Karpas-422 (cell line): ENCODE data around the gene ACIN1. TPM values are rescaled to one million over a fixed set of nuclear protein-coding genes. Genes with fewer than 3 reads are reported as not detected.
"Not testable (repeated sequence)": the region's sequence is repeated elsewhere in the genome, so short reads cannot be mapped to it uniquely, and the experiment has no call there.

Experiments used
- DNase-seq: peaks from one replicate; pipeline ENCODE4 v3.0.0-alpha.2; 2015
- H2AFZ ChIP-seq: fragments of 200-600 bp; sonication (generic); 2 replicates; pipeline ENCODE4 v1.6.1; 2014; ENCODE audit warnings: antibody characterized with exemption, low read length, mixed read lengths
- H3K27ac ChIP-seq: fragments of 200-600 bp; sonication (generic); 2 replicates; pipeline ENCODE4 v1.5.1; 2014; ENCODE audit warnings: mild to moderate bottlenecking, low read length, moderate library complexity
- H3K27me3 ChIP-seq: fragments of 200-600 bp; sonication (generic); 2 replicates; pipeline ENCODE4 v1.6.1; 2014; ENCODE audit warnings: low read length, mixed read lengths
- H3K36me3 ChIP-seq: fragments of 200-600 bp; sonication (generic); 2 replicates; pipeline ENCODE4 v1.6.1; 2014; ENCODE audit warnings: low read length, mixed read lengths; ENCODE audit not compliant: insufficient read depth
- H3K4me1 ChIP-seq: fragments of 200-600 bp; sonication (generic); 2 replicates; pipeline ENCODE4 v1.6.1; 2014; ENCODE audit warnings: mild to moderate bottlenecking, low read length, mixed read lengths
- H3K4me2 ChIP-seq: fragments of 200-600 bp; sonication (generic); 2 replicates; pipeline ENCODE4 v1.6.1; 2014; ENCODE audit warnings: low read length, low read depth, mild to moderate bottlenecking; ENCODE audit not compliant: poor library complexity, severe bottlenecking
- H3K4me3 ChIP-seq: fragments of 200-600 bp; sonication (generic); 2 replicates; pipeline ENCODE4 v1.5.1; 2014; ENCODE audit warnings: mild to moderate bottlenecking, antibody characterized with exemption, low read length, mixed read lengths
- H3K79me2 ChIP-seq: fragments of 200-600 bp; sonication (generic); 2 replicates; pipeline ENCODE4 v1.6.1; 2014; ENCODE audit warnings: mild to moderate bottlenecking, low read length, mixed read lengths
- H3K9ac ChIP-seq: fragments of 200-600 bp; sonication (generic); 2 replicates; pipeline ENCODE4 v1.6.0; 2014; ENCODE audit warnings: low read length
- H3K9me2 ChIP-seq: fragments of 200-600 bp; sonication (generic), shearing (Covaris generic); replicated peaks from 2 replicates; pipeline ENCODE4 v1.6.0; 2014; ENCODE audit warnings: mild to moderate bottlenecking, low read length, moderate library complexity; ENCODE audit not compliant: insufficient read depth
- H3K9me3 ChIP-seq: fragments of 300-700, 200-600 bp; sonication (generic); 2 replicates; pipeline ENCODE4 v1.6.1; 2014; ENCODE audit warnings: low read length, mixed read lengths
- H4K20me1 ChIP-seq: fragments of 200-600 bp; sonication (generic); 2 replicates; pipeline ENCODE4 v1.6.1; 2014; ENCODE audit warnings: mild to moderate bottlenecking, antibody characterized with exemption, low read length, low read depth; ENCODE audit not compliant: insufficient read depth
- total RNA-seq: library from RNA; depleted of rRNA; stranded (reverse); fragments of >200 nt; shearing (Covaris generic); gene quantifications from 2 replicates; pipeline ENCODE4 v1.2.3, GENCODE V29; 2014; ENCODE audit warnings: low replicate concordance

ACIN1 gene
- total RNA-seq, 1 experiment from 2014 or later, result 125 TPM

GRCh38 chr14:23113431-23114119 lies 18.6 kb upstream of the ACIN1 start:
- no peak for DNase-seq
- no peaks in the 10 kb centered on the region for H3K9me3 ChIP-seq
- H2AFZ ChIP-seq, result no peak overlapping the region
- no peak overlapping the region for H3K27ac ChIP-seq
- no peaks in the 10 kb centered on the region for H3K9me2 ChIP-seq
- H3K36me3 ChIP-seq, result no peaks in the 10 kb centered on the region
- no peak overlapping the region for H3K4me2 ChIP-seq
- H4K20me1 ChIP-seq, result no peaks in the 10 kb centered on the region
- no peak overlapping the region for H3K9ac ChIP-seq
- peaks cover 8% of the 10 kb centered on the region for H3K4me1 ChIP-seq
- H3K79me2 ChIP-seq, result no peaks in the 10 kb centered on the region
- H3K4me3 ChIP-seq, result no peak overlapping the region
- no peaks in the 10 kb centered on the region for H3K27me3 ChIP-seq

GRCh38 chr14:23112359-23113178 lies 17.6 kb upstream of the ACIN1 start:
- H3K27me3 ChIP-seq, result no peaks in the 10 kb centered on the region
- H3K79me2 ChIP-seq, result no peaks in the 10 kb centered on the region
- no peaks in the 10 kb centered on the region for H3K36me3 ChIP-seq
- H3K9me2 ChIP-seq, result no peaks in the 10 kb centered on the region
- H3K27ac ChIP-seq, result no peak overlapping the region
- no peaks in the 10 kb centered on the region for H4K20me1 ChIP-seq
- no peak for DNase-seq
- H3K4me2 ChIP-seq, result no peak overlapping the region
- H2AFZ ChIP-seq, result no peak overlapping the region
- no peaks in the 10 kb centered on the region for H3K9me3 ChIP-seq
- peaks cover 8% of the 10 kb centered on the region for H3K4me1 ChIP-seq
- no peak overlapping the region for H3K4me3 ChIP-seq
- H3K9ac ChIP-seq, result no peak overlapping the region

- H3K79me2 ChIP-seq, result no peaks in the 10 kb centered on the region
- no peaks in the 10 kb centered on the region for H3K36me3 ChIP-seq
Measured at GRCh38 chr14:23110579-23111365, 15.8 kb upstream of the ACIN1 start.

GRCh38 chr14:23109769-23110168 lies 14.8 kb upstream of the ACIN1 start:
- Histone ChIP-seq H4K20me1 (no peaks in the 10 kb centered on the region), H3K9me3 (no peaks in the 10 kb centered on the region), H3K4me1 (peaks cover 4% of the 10 kb centered on the region; the same call in 1 of the 2 replicates), H3K27me3 (no peaks in the 10 kb centered on the region), H2AFZ (no peak overlapping the region), H3K9me2 (no peaks in the 10 kb centered on the region), H3K4me3 (no peak overlapping the region), H3K4me2 (no peak overlapping the region), H3K27ac (no peak overlapping the region), H3K9ac (no peak overlapping the region), H3K79me2 (no peaks in the 10 kb centered on the region), H3K36me3 (no peaks in the 10 kb centered on the region)
- DNase-seq, result no peak

More at GRCh38 chr14:23110579-23111365, 15.8 kb upstream of the ACIN1 start:
- H3K4me1 ChIP-seq, result peaks cover 8% of the 10 kb centered on the region
- H3K27me3 ChIP-seq, result no peaks in the 10 kb centered on the region
- H3K9me2 ChIP-seq, result no peaks in the 10 kb centered on the region
- H3K27ac ChIP-seq, result no peak overlapping the region
- no peaks in the 10 kb centered on the region for H3K9me3 ChIP-seq
- H2AFZ ChIP-seq, result no peak overlapping the region
- no peaks in the 10 kb centered on the region for H4K20me1 ChIP-seq
- no peak for DNase-seq
- no peak overlapping the region for H3K4me2 ChIP-seq
- H3K4me3 ChIP-seq, result no peak overlapping the region
- no peak overlapping the region for H3K9ac ChIP-seq

GRCh38 chr14:23108169-23108568 lies 13.2 kb upstream of the ACIN1 start:
- not testable (repeated sequence) for H3K9ac ChIP-seq, H3K27ac ChIP-seq, H4K20me1 ChIP-seq, H3K4me2 ChIP-seq, H3K27me3 ChIP-seq, H3K4me1 ChIP-seq, H3K79me2 ChIP-seq, H2AFZ ChIP-seq, H3K4me3 ChIP-seq, H3K9me2 ChIP-seq, DNase-seq, H3K36me3 ChIP-seq, H3K9me3 ChIP-seq

- H3K79me2 ChIP-seq, H2AFZ ChIP-seq, H3K9me3 ChIP-seq, H3K4me2 ChIP-seq, H3K9me2 ChIP-seq, H3K27me3 ChIP-seq, H4K20me1 ChIP-seq, H3K36me3 ChIP-seq, H3K9ac ChIP-seq, H3K27ac ChIP-seq, DNase-seq, H3K4me3 ChIP-seq, H3K4me1 ChIP-seq: not testable (repeated sequence)
Measured at GRCh38 chr14:23107620-23108019, 12.7 kb upstream of the ACIN1 start.

- Histone ChIP-seq H3K9me3 (no peaks in the 10 kb centered on the region), H3K79me2 (no peaks in the 10 kb centered on the region), H4K20me1 (no peaks in the 10 kb centered on the region), H3K4me3 (no peak overlapping the region), H3K36me3 (no peaks in the 10 kb centered on the region), H3K27me3 (no peaks in the 10 kb centered on the region), H3K4me1 (no peaks in the 10 kb centered on the region), H3K9me2 (no peaks in the 10 kb centered on the region), H3K27ac (no peak overlapping the region), H3K9ac (no peak overlapping the region), H2AFZ (no peak overlapping the region), H3K4me2 (no peak overlapping the region)
- DNase-seq, result no peak
Measured at GRCh38 chr14:23106747-23107045, 11.8 kb upstream of the ACIN1 start.

GRCh38 chr14:23105348-23105824 lies 10.4 kb upstream of the ACIN1 start:
- no peak overlapping the region for H3K27ac ChIP-seq
- H3K9me3 ChIP-seq, result no peaks in the 10 kb centered on the region
- H3K4me2 ChIP-seq, result no peak overlapping the region
- H3K27me3 ChIP-seq, result no peaks in the 10 kb centered on the region
- 0 out of 2 replicates have a peak, but pooled peaks cover 2% of the 10 kb centered on the region for H4K20me1 ChIP-seq
- H3K79me2 ChIP-seq, result no peaks in the 10 kb centered on the region
- no peak overlapping the region for H3K9ac ChIP-seq
- no peaks in the 10 kb centered on the region for H3K4me1 ChIP-seq
- no peaks in the 10 kb centered on the region for H3K9me2 ChIP-seq
- H2AFZ ChIP-seq, result no peak overlapping the region
- no peak for DNase-seq
- no peaks in the 10 kb centered on the region for H3K36me3 ChIP-seq
- no peak overlapping the region for H3K4me3 ChIP-seq
